Left renal cortex interstitium (tissue), 4 donors: ENCODE results near the gene DIS3. TPM values are rescaled to one million over a fixed set of nuclear protein-coding genes. Genes with fewer than 3 reads are reported as not detected.
"Not testable (repeated sequence)": the region's sequence is repeated elsewhere in the genome, so short reads cannot be mapped to it uniquely, and the experiment has no call there.

Experiments
- DNase-seq, 4 donors: peaks; one replicate each; pipeline ENCODE4 v3.0.0-alpha.2; 2013; ENCODE audit warnings: low read depth in 4 of 4, low spot score in 2 of 4, missing footprints in 1 of 4
- polyA plus RNA-seq, 4 donors: library from polyadenylated mRNA; unstranded; fragments of 120-200 nt; gene quantifications; one replicate each; pipeline ENCODE4 v1.2.1, GENCODE V29; 2013; ENCODE audit not compliant: insufficient read length in 4 of 4

The DIS3 gene
- polyA plus RNA-seq: 10 to 100 TPM; 35.0 to 41.4 (median 37.2) TPM

- DNase-seq: peak; percentile 89 to 98 (median 93)
Measured at GRCh38 chr13:72781451-72782439, at the start of gene DIS3, which contains the start of gene PIBF1. TSS of gene DIS3 (minus strand) at chr13:72781900. CDS start at chr13:72781832, 68 bp downstream. TSS of gene PIBF1 (plus strand) at chr13:72782133. CDS start at chr13:72783470, 1,337 bp downstream.

- no peak for DNase-seq
Measured at GRCh38 chr13:72823724-72824123, 42.0 kb upstream of the DIS3 start.

- no peak for DNase-seq
Measured at GRCh38 chr13:72823081-72823480, 41.4 kb upstream of the DIS3 start.

GRCh38 chr13:72820898-72821279 is 39.2 kb upstream of the DIS3 start:
- no peak for DNase-seq

GRCh38 chr13:72820156-72820897 is 38.6 kb upstream of the DIS3 start:
- DNase-seq: no peak

GRCh38 chr13:72808917-72809500 is 27.3 kb upstream of the DIS3 start:
- peak in 1 of 4 donors; percentile 4 for DNase-seq

- DNase-seq: not testable (repeated sequence)
Measured at GRCh38 chr13:72806514-72806913, 24.8 kb upstream of the DIS3 start.

- no peak for DNase-seq
Measured at GRCh38 chr13:72805676-72806346, 24.1 kb upstream of the DIS3 start.

- no peak for DNase-seq
Measured at GRCh38 chr13:72804301-72804700, 22.6 kb upstream of the DIS3 start.

GRCh38 chr13:72798817-72799216 is 17.1 kb upstream of the DIS3 start:
- DNase-seq: no peak

- no peak for DNase-seq
Measured at GRCh38 chr13:72792640-72793039, 10.9 kb upstream of the DIS3 start.

GRCh38 chr13:72788831-72789230 is 7.1 kb upstream of the DIS3 start:
- no peak for DNase-seq

- DNase-seq: not testable (repeated sequence)
Measured at GRCh38 chr13:72784679-72785078, 3.0 kb upstream of the DIS3 start.

- peak in 3 of 4 donors; percentile 2 to 17 (median 4) for DNase-seq
Measured at GRCh38 chr13:72782717-72783116, 1.0 kb upstream of the DIS3 start.

GRCh38 chr13:72774019-72774418 is 7.7 kb downstream of the DIS3 start:
- DNase-seq: no peak

GRCh38 chr13:72763411-72763810 is 18.3 kb downstream of the DIS3 start:
- DNase-seq: no peak

GRCh38 chr13:72760189-72760588 is 21.5 kb downstream of the DIS3 start:
- no peak for DNase-seq

- no peak for DNase-seq
Measured at GRCh38 chr13:72757792-72758535, 23.7 kb downstream of the DIS3 start.

GRCh38 chr13:72754111-72754510 is 27.6 kb downstream of the DIS3 start:
- no peak for DNase-seq

GRCh38 chr13:72751220-72751619 is 30.5 kb downstream of the DIS3 start:
- DNase-seq: no peak
